Chondrocyte (in vitro differentiated cells): ENCODE data around the gene TIGD4. TPM values are rescaled to one million over a fixed set of nuclear protein-coding genes. Genes with fewer than 3 reads are reported as not detected.
A peak's percentile ranks its signal among the peaks of the same experiment; 100 is the strongest.

Experiments used
- DNase-seq: peaks from one replicate; pipeline ENCODE4 v3.0.0; 2021; ENCODE audit warnings: mixed read lengths, low spot score
- H3K27ac Mint-ChIP-seq: one replicate; pipeline ENCODE4 v1.8.0; 2021; ENCODE audit warnings: mild to moderate bottlenecking, moderate library complexity, mixed read lengths; ENCODE audit not compliant: unreplicated experiment
- H3K27me3 Mint-ChIP-seq: 2 replicates; pipeline ENCODE4 v1.8.0; 2021; ENCODE audit warnings: low read depth, mixed read lengths
- H3K36me3 Mint-ChIP-seq: 2 replicates; pipeline ENCODE4 v1.8.0; 2021; ENCODE audit warnings: low read depth, mixed read lengths
- H3K4me1 Mint-ChIP-seq: 2 replicates; pipeline ENCODE4 v1.8.0; 2021; ENCODE audit warnings: low read depth, mild to moderate bottlenecking, mixed read lengths
- H3K4me3 Mint-ChIP-seq: one replicate; pipeline ENCODE4 v1.8.0; 2021; ENCODE audit warnings: mild to moderate bottlenecking, moderate library complexity, mixed read lengths; ENCODE audit not compliant: unreplicated experiment
- H3K9me3 Mint-ChIP-seq: 2 replicates; pipeline ENCODE4 v1.8.0; 2021; ENCODE audit warnings: low read depth, mixed read lengths
- long read RNA-seq: library from polyadenylated mRNA; stranded (forward); transcript quantifications from one replicate; pipeline ENCODE4 v2.0.0, GENCODE V29; 2021
- total RNA-seq: library from RNA; stranded (reverse); gene quantifications from 3 replicates; pipeline ENCODE4 v1.2.1, GENCODE V29; 2021
- TF ChIP-seq, protein P1 (sequence below): fragments of 200-600 bp; sonication (generic); IDR thresholded peaks from 2 replicates; pipeline ENCODE4 v1.5.0; 2021; ENCODE audit warnings: antibody characterized with exemption, mild to moderate bottlenecking, moderate library complexity

TIGD4 gene
- total RNA-seq: 0.20 to 0.39 TPM (median 0.23 TPM) in 3 replicates
- long read RNA-seq: 0 reads

DNA sequence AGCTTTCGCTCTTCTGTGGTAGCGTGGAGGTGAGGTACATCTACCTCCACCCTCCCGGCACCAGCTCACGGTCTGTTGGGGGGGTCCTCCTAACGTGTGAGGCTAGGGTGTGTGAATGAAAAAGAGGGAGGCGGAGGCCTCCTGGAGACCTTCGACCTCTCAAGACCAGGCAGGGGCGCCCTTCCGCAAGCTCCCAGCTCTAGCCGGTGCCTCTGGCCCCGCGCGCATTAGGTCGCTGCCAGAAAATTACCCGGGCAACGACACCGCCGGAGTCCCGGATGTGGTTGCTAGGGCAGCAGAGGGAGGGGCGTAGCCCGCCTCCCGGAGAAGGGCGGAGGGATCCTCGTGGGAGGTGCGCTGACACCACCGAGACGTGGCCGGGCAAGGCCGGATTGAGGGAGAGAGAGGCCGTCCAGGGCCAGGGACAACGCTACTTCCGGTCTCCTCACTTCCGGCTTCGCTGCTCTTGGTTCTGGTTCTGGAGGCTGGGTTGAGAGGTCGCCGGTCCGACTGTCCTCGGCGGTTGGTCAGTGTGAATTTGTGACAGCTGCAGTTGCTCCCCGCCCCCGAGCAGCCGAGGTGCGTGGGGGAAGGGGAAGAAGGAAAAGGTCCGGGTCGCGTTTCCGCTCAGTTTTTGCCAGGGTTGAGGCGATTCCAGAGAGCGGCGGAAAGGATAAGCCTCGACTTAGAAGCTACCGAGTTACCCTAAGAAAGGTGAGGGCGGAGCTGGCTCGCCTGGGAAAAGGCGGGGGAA is at the start of gene TIGD4, which contains the start of gene ARFIP1:
TIGD4 (minus strand) TSS at position 218 of the 754 bp plus-strand sequence. CDS start 8,726 bp downstream, outside the sequence.
ARFIP1 (plus strand) TSS at position 442 of the 754 bp plus-strand sequence. CDS start 49,680 bp downstream, outside the sequence.
- peaks cover 5% of the 10 kb centered on the region for H3K27me3 Mint-ChIP-seq
- no peaks in the 10 kb centered on the region for H3K9me3 Mint-ChIP-seq
- peak within 1 kb of the TSS; percentile 100 for H3K4me3 Mint-ChIP-seq
- H3K36me3 Mint-ChIP-seq: no peaks in the 10 kb centered on the region
- H3K4me1 Mint-ChIP-seq: peaks cover 34% of the 10 kb centered on the region
- peak; percentile 100 for DNase-seq
- peak within 1 kb of the TSS; percentile 100 for H3K27ac Mint-ChIP-seq
- TF ChIP-seq, protein P1, sequence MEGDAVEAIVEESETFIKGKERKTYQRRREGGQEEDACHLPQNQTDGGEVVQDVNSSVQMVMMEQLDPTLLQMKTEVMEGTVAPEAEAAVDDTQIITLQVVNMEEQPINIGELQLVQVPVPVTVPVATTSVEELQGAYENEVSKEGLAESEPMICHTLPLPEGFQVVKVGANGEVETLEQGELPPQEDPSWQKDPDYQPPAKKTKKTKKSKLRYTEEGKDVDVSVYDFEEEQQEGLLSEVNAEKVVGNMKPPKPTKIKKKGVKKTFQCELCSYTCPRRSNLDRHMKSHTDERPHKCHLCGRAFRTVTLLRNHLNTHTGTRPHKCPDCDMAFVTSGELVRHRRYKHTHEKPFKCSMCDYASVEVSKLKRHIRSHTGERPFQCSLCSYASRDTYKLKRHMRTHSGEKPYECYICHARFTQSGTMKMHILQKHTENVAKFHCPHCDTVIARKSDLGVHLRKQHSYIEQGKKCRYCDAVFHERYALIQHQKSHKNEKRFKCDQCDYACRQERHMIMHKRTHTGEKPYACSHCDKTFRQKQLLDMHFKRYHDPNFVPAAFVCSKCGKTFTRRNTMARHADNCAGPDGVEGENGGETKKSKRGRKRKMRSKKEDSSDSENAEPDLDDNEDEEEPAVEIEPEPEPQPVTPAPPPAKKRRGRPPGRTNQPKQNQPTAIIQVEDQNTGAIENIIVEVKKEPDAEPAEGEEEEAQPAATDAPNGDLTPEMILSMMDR: peak; percentile 56

DNA sequence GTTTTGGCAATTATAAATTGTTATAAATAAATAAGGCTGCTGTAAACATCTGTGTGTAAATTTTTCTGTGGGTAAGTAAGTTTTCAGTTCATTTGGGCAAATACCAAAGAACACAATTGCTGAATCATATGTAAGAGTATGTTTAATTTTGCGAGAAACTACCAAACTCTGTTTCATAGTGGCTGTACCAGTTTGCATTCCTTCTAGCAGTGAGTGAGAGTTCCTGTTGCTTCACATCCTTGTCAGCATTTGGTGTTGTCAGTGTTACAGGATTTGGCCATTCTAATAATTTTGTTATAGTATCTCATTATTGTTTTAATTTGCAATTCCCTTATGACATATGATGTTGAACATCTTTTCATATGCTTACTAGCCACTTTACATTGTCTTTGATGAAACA is 48.6 kb upstream of the TIGD4 start:
- H3K27ac Mint-ChIP-seq: peak overlapping the region; percentile 3
- H3K9me3 Mint-ChIP-seq: peaks cover 32% of the 10 kb centered on the region
- no peaks in the 10 kb centered on the region for H3K27me3 Mint-ChIP-seq
- H3K4me1 Mint-ChIP-seq: no peaks in the 10 kb centered on the region
- no peak for DNase-seq
- H3K36me3 Mint-ChIP-seq: peaks cover 4% of the 10 kb centered on the region
- TF ChIP-seq, protein P1: no peak
- no peak overlapping the region for H3K4me3 Mint-ChIP-seq

DNA sequence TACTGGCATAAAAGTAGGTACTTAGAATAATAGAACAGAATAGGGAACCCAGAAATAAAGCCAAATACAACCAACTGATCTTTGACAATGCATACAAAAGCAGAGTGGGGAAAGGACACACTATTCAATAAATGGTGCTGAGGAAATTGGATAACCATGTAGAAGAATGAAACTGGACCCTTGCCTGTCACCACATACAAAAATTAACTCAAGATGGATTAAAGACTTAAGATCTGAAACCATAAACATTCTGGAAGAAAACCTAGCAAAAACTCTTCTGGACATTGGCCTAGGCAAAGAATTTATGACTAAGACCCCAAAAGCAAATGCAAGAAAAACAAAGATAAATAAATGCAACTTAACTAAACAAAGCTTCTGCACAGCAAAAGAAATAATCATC is 45.8 kb upstream of the TIGD4 start:
- Mint-ChIP-seq H3K4me3 (no peak overlapping the region), H3K27me3 (no peaks in the 10 kb centered on the region), H3K9me3 (peaks cover 36% of the 10 kb centered on the region), H3K4me1 (no peaks in the 10 kb centered on the region), H3K27ac (no peak overlapping the region), H3K36me3 (peaks cover 5% of the 10 kb centered on the region)
- DNase-seq: no peak
- TF ChIP-seq, protein P1: no peak

DNA sequence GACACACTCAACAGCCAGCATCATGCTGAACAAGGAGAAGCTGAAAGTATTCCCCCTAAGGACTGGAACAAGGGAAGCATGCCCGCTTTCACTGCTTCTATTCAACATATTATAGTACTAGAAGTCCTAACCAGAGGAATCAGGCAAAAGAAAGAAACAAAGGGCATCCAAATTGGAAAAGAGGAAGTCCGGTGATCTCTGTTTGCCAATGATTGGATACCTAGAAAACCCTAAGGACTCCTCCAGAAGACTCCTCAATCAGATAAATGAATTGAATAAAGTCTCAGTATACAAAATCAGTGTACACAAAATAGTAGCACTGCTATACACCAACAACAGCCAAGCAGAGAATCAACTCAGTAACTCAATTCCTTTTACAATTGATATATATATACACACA is 45.0 kb upstream of the TIGD4 start:
- DNase-seq: no peak
- H3K27me3 Mint-ChIP-seq: no peaks in the 10 kb centered on the region
- no peaks in the 10 kb centered on the region for H3K4me1 Mint-ChIP-seq
- H3K4me3 Mint-ChIP-seq: no peak overlapping the region
- H3K36me3 Mint-ChIP-seq: peaks cover 6% of the 10 kb centered on the region
- TF ChIP-seq, protein P1: no peak
- peaks cover 36% of the 10 kb centered on the region for H3K9me3 Mint-ChIP-seq
- no peak overlapping the region for H3K27ac Mint-ChIP-seq

DNA sequence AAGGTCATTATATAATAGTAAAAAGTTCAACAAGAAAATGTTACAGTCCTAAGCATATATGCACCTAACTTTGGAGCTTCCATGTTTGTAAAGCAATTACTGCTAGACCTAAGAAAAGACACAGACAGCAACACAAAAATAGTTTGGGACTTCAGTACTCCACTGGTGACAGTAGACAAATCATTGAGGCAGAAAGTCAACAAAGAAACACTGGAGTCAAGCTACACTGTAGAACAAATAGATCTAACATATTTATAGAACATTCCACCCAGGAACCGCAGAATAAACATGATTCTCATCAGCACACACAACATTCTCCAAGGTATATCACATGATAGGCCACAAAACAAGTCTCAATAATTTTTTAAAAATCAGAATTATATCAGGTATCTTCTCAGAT is 42.8 kb upstream of the TIGD4 start:
- TF ChIP-seq, protein P1: no peak
- no peak overlapping the region for H3K27ac Mint-ChIP-seq

More for the DNA sequence above, 42.8 kb upstream of the TIGD4 start:
- Mint-ChIP-seq H3K36me3 (peaks cover 5% of the 10 kb centered on the region), H3K4me1 (peaks cover 9% of the 10 kb centered on the region), H3K4me3 (no peak overlapping the region), H3K9me3 (peaks cover 25% of the 10 kb centered on the region), H3K27me3 (no peaks in the 10 kb centered on the region)
- no peak for DNase-seq
